ENCODE results near the gene ATP8B4. TPM values are rescaled to one million over a fixed set of nuclear protein-coding genes. Genes with fewer than 3 reads are reported as not detected.

The ATP8B4 gene
- total and polyA plus RNA-seq, 10 of the 15 experiments (the other 5 are each of a cell fraction or from before 2014, with no cell fraction given), result 0.02 to 0.94 (median 0.19) TPM

- TF ChIP-seq NFYB (IDR thresholded peaks at IDR 0.05; ENCODE audit: insufficient read depth, low read depth, low read length), result no peak
- no peak for TF ChIP-seq ZBTB33 (IDR thresholded peaks at IDR 0.05)
- TF ChIP-seq HDAC2 (IDR thresholded peaks at IDR 0.05), result no peak
- TF ChIP-seq YY1 (IDR thresholded peaks at IDR 0.05; ENCODE audit: low read depth, low read length), result no peak
These were observed 55.8 kb downstream of the ATP8B4 start (continued) for GRCh38 chr15:50063226-50063625.

DNA sequence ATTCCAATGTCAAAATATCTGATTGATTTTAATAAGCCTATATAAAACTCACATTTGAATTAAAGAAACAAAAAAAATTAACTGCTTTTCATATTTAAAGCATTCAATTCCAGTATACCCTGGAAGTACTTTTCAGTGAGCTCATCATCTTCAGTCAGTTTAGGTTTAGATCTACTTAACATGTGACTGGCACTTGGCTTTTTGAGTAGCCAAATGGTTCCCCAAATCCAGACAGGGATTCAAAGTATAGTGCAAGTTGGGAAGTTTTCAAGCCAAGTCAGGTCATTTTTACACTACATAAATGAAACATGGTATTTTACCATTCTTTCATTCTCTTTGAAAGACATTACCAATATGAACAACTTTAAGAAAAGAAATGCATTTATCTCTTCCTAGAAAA lies 57.5 kb downstream of the ATP8B4 start:
- in situ Hi-C loops (cut with MboI) (no loop called here), intact Hi-C loops (cut with micrococcal nuclease; ENCODE audit: unreplicated experiment) (no loop called here)
- CTCF ChIA-PET, result interaction anchor here (0.6 to 1.6 kb wide), 5 partner anchors 10 to 638 kb away, joined by 3 to 4 read pairs (median 3); partner anchors contain the start of gene FGF7
- RAD21 ChIA-PET (ENCODE audit: unreplicated experiment), result interaction anchor here (1.2 kb wide), 1 partner anchor 58 kb away, joined by 3 read pairs; no protein-coding TSS in a partner anchor
- Histone ChIP-seq H3K4me2 (ENCODE audit: control insufficient read depth, insufficient read depth) (no peak overlapping the region), H3K4me3 (no peak overlapping the region), H3K9me3 (replicated peaks; ENCODE audit: control insufficient read depth, insufficient read depth, low read length) (no peaks in the 10 kb centered on the region), H3K4me1 (ENCODE audit: control insufficient read depth, insufficient read depth, low read length) (no peaks in the 10 kb centered on the region), H4K20me1 (ENCODE audit: control insufficient read depth, insufficient read depth) (no peaks in the 10 kb centered on the region), H3K36me3 (ENCODE audit: control insufficient read depth in 2 of 2, insufficient read depth in 2 of 2, low read length in 1 of 2) (no peaks in the 10 kb centered on the region), H3K79me2 (ENCODE audit: control insufficient read depth, insufficient read depth, low read length) (no peaks in the 10 kb centered on the region), H3K27me3 (replicated peaks in 1 of 2; ENCODE audit: control insufficient read depth in 2 of 2, insufficient read depth in 2 of 2, low read length in 1 of 2) (no peaks in the 10 kb centered on the region; a peak in 1 of 4 replicates), H2AFZ (ENCODE audit: control insufficient read depth, low read depth, low read length) (no peak overlapping the region), H3K27ac (ENCODE audit: control insufficient read depth, insufficient read depth) (no peak overlapping the region), H3K9ac (ENCODE audit: control insufficient read depth, insufficient read depth, low read length) (no peak overlapping the region)
- BruUV-seq (replicated peaks), result no TSS peak
- FAIRE-seq, result no peak
- ATAC-seq, result no peak
- no peak for TF ChIP-seq POLR2AphosphoS2 (IDR thresholded peaks at IDR 0.05; ENCODE audit: low read depth, low read length)
- no peak for TF ChIP-seq YY1 (IDR thresholded peaks at IDR 0.05; ENCODE audit: low read depth, low read length)
- no peak for TF ChIP-seq RELA (IDR thresholded peaks at IDR 0.05; ENCODE audit: borderline replicate concordance, partially characterized antibody)
- no peak for TF ChIP-seq USF2 (IDR thresholded peaks at IDR 0.05; ENCODE audit: borderline replicate concordance, low read depth, low read length)
- no peak for TF ChIP-seq NRF1 (conservative IDR thresholded peaks at IDR 0.05; ENCODE audit: low read depth, low read length)
- no peak for TF ChIP-seq IKZF2 (IDR thresholded peaks at IDR 0.05)
- TF ChIP-seq ZSCAN29 (IDR thresholded peaks at IDR 0.05), result no peak
- TF ChIP-seq SMAD1 (IDR thresholded peaks at IDR 0.05; ENCODE audit: low read depth, partially characterized antibody), result no peak
- no peak for TF ChIP-seq MYB (IDR thresholded peaks at IDR 0.05; ENCODE audit: borderline replicate concordance, low read depth, low read length)
- no peak for TF ChIP-seq WRNIP1 (IDR thresholded peaks at IDR 0.05; ENCODE audit: borderline replicate concordance, low read depth, low read length)
- TF ChIP-seq BCL11A (IDR thresholded peaks at IDR 0.05; ENCODE audit: low read depth, low read length), result no peak
- TF ChIP-seq YBX1 (IDR thresholded peaks at IDR 0.05), result no peak
- TF ChIP-seq, protein P1, sequence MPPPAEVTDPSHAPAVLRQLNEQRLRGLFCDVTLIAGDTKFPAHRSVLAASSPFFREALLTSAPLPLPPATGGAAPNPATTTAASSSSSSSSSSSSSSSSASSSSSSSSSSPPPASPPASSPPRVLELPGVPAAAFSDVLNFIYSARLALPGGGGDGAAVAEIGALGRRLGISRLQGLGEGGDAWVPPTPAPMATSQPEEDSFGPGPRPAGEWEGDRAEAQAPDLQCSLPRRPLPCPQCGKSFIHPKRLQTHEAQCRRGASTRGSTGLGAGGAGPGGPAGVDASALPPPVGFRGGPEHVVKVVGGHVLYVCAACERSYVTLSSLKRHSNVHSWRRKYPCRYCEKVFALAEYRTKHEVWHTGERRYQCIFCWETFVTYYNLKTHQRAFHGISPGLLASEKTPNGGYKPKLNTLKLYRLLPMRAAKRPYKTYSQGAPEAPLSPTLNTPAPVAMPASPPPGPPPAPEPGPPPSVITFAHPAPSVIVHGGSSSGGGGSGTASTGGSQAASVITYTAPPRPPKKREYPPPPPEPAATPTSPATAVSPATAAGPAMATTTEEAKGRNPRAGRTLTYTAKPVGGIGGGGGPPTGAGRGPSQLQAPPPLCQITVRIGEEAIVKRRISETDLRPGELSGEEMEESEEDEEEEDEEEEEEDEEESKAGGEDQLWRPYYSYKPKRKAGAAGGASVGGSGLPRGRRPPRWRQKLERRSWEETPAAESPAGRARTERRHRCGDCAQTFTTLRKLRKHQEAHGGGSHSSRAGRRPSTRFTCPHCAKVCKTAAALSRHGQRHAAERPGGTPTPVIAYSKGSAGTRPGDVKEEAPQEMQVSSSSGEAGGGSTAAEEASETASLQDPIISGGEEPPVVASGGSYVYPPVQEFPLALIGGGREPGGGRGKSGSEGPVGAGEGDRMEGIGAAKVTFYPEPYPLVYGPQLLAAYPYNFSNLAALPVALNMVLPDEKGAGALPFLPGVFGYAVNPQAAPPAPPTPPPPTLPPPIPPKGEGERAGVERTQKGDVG (CRISPR knock-in tag; IDR thresholded peaks at IDR 0.05), result no peak
- TF ChIP-seq SUZ12 (IDR thresholded peaks at IDR 0.05; ENCODE audit: unreplicated experiment), result no peak
- no peak for DNase-seq (ENCODE audit: low read depth, low spot score)
- POLR2A ChIA-PET, result no interaction called here
- SMC1A ChIA-PET (ENCODE audit: uncharacterized antibody, unreplicated experiment), result interaction anchor here (1.2 to 1.8 kb wide), 4 partner anchors 10 to 84 kb away, joined by 3 to 6 read pairs (median 4); no protein-coding TSS in a partner anchor

All from GM12878 (cell line).